GM23338 (cell line): Measurements from ENCODE around the gene NFATC2IP. TPM values are rescaled to one million over a fixed set of nuclear protein-coding genes. Genes with fewer than 3 reads are reported as not detected.
"Not testable (repeated sequence)": the region's sequence is repeated elsewhere in the genome, so short reads cannot be mapped to it uniquely, and the experiment has no call there.

Source experiments
- ATAC-seq: fragments of 200-7000 bp; cut with Tn5 transposase; 3 replicates; pipeline ENCODE4 v1.9.1; 2020
- DNase-seq: peaks from one replicate; pipeline ENCODE4 v3.0.0-alpha.2; 2015; ENCODE audit warnings: low spot score
- H2AFZ ChIP-seq: fragments of 200-600 bp; sonication (generic); 2 replicates; pipeline ENCODE4 v1.8.0; 2016; ENCODE audit warnings: antibody characterized with exemption, mild to moderate bottlenecking, moderate library complexity
- H3F3A ChIP-seq: fragments of 200-600 bp; sonication (generic); replicated peaks from 2 replicates; pipeline ENCODE4 v1.8.0; 2017; ENCODE audit warnings: antibody characterized with exemption, mixed run types, low read depth
- H3K27ac ChIP-seq: fragments of 200-600 bp; sonication (generic); 2 replicates; pipeline ENCODE4 v1.6.1; 2016; ENCODE audit warnings: low read depth
- H3K27me3 ChIP-seq: fragments of 200-600 bp; sonication (generic); 2 replicates; pipeline ENCODE4 v1.8.0; 2016; ENCODE audit warnings: mild to moderate bottlenecking, mixed run types, moderate library complexity; ENCODE audit not compliant: insufficient read depth
- H3K36me3 ChIP-seq: fragments of 200-600 bp; sonication (generic); 2 replicates; pipeline ENCODE4 v1.8.0; 2016; ENCODE audit warnings: mild to moderate bottlenecking; ENCODE audit not compliant: insufficient read depth
- H3K4me1 ChIP-seq: fragments of 200-600 bp; sonication (generic); 2 replicates; pipeline ENCODE4 v1.8.0; 2016; ENCODE audit warnings: mild to moderate bottlenecking, moderate library complexity; ENCODE audit not compliant: insufficient read depth
- H3K4me2 ChIP-seq: fragments of 200-600 bp; sonication (generic); 2 replicates; pipeline ENCODE4 v1.7.1; 2017; ENCODE audit warnings: mixed run types
- H3K4me3 ChIP-seq: fragments of 200-600 bp; sonication (generic); 2 replicates; pipeline ENCODE4 v1.6.1; 2016; ENCODE audit warnings: mixed run types
- H3K79me2 ChIP-seq: fragments of 200-600 bp; sonication (generic); replicated peaks from 2 replicates; pipeline ENCODE4 v1.8.0; 2017; ENCODE audit warnings: mild to moderate bottlenecking; ENCODE audit not compliant: insufficient read depth
- H3K9me2 ChIP-seq: fragments of 200-600 bp; sonication (generic); 2 replicates; pipeline ENCODE4 v1.8.0; 2017; ENCODE audit not compliant: insufficient read depth
- H4K20me1 ChIP-seq: fragments of 200-600 bp; sonication (generic); replicated peaks from 2 replicates; pipeline ENCODE4 v1.8.0; 2017; ENCODE audit warnings: mild to moderate bottlenecking; ENCODE audit not compliant: insufficient read depth
- H3K27ac Mint-ChIP-seq: 2 replicates; pipeline ENCODE4 v1.8.0; 2020; ENCODE audit warnings: inconsistent platforms, mild to moderate bottlenecking, moderate library complexity, mixed read lengths
- H3K27me3 Mint-ChIP-seq: 3 replicates; pipeline ENCODE4 v1.8.0; 2022; ENCODE audit warnings: low read depth, mild to moderate bottlenecking, moderate library complexity, mixed read lengths, inconsistent platforms; ENCODE audit not compliant: insufficient read depth, poor library complexity
- H3K36me3 Mint-ChIP-seq: 3 replicates; pipeline ENCODE4 v1.8.0; 2021; ENCODE audit warnings: low read depth, mild to moderate bottlenecking, inconsistent platforms, moderate library complexity, mixed read lengths
- H3K4me1 Mint-ChIP-seq: 3 replicates; pipeline ENCODE4 v1.8.0; 2020; ENCODE audit warnings: mild to moderate bottlenecking, inconsistent platforms, mixed read lengths
- H3K4me3 Mint-ChIP-seq: 3 replicates; pipeline ENCODE4 v1.8.0; 2021; ENCODE audit warnings: moderate library complexity, mild to moderate bottlenecking, inconsistent platforms, mixed read lengths
- H3K9me3 Mint-ChIP-seq: 3 replicates; pipeline ENCODE4 v1.8.0; 2020; ENCODE audit warnings: moderate library complexity, mild to moderate bottlenecking, inconsistent platforms, mixed read lengths
- EZH2phosphoT487 ChIP-seq: fragments of 200-600 bp; sonication (generic); IDR thresholded peaks from one replicate; pipeline ENCODE4 v1.8.1; 2018; ENCODE audit warnings: antibody characterized with exemption; ENCODE audit not compliant: unreplicated experiment
- JUNB ChIP-seq: IDR thresholded peaks from one replicate; pipeline ENCODE4 v1.6.1; 2016; ENCODE audit warnings: antibody characterized with exemption; ENCODE audit not compliant: unreplicated experiment
- STAT1 ChIP-seq: IDR thresholded peaks from one replicate; pipeline ENCODE4 v1.6.1; 2016; ENCODE audit warnings: antibody characterized with exemption; ENCODE audit not compliant: unreplicated experiment
- ZNF331 ChIP-seq: fragments of 250-450 bp; sonication (Bioruptor Pico); IDR thresholded peaks from 2 replicates; pipeline ENCODE4 v1.5.0; 2020; ENCODE audit warnings: low read depth, mild to moderate bottlenecking, moderate library complexity
- polyA plus RNA-seq: library from polyadenylated mRNA; unstranded; fragments of >200 nt; fragmentation: Nextera tagmentation; extraction: Ambion mirVana; gene quantifications from 2 replicates; pipeline ENCODE4 v1.2.1, GENCODE V29; 2016
- total RNA-seq: library from RNA; depleted of rRNA; stranded (reverse); fragments of >200 nt; shearing (Covaris generic); gene quantifications from 2 replicates; pipeline ENCODE4 v1.2.3, GENCODE V29; 2014
- TF ChIP-seq, protein P1 (sequence below): fragments of 250-450 bp; sonication (Bioruptor Pico); IDR thresholded peaks from 2 replicates; pipeline ENCODE4 v1.5.0; 2020; ENCODE audit warnings: mild to moderate bottlenecking, moderate library complexity
- TF ChIP-seq, protein P2 (sequence below), 2 experiments: fragments of 200-600 bp in 1 of 2; sonication (generic) in 1 of 2; conservative IDR thresholded peaks; 2 replicates each; pipeline versions ENCODE4 v1.5.1 to v1.6.1; 2016 to 2017; ENCODE audit warnings: antibody characterized with exemption in 2 of 2, low read depth in 2 of 2, mild to moderate bottlenecking in 2 of 2, moderate library complexity in 1 of 2
- TF ChIP-seq, protein P3 (sequence below): IDR thresholded peaks from 2 replicates; pipeline ENCODE4 v1.6.1; 2016; ENCODE audit warnings: antibody characterized with exemption

The NFATC2IP gene
- total and polyA plus RNA-seq, 2 experiments from 2014 or later, result 23.5 to 65.4 TPM

DNA sequence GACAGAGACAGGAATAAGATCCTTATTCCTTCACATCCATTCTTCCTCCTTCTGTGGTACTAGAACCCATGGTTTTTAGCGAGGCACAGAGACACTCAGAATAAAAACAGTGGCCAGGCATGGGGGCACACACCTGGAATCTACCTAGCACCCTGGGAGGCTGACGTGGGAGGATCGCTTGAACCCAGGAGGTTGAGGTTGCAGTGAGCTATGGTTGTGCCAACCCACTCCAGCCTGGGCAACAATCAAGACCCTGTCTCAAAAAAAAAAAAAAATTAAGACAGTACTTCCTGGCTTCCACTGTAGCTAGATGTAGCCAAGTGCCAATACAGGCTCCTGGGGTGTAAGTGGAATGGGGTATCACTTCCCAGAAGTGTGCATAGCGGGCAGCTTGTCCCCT lies 16.4 kb downstream of the NFATC2IP start:
- Histone ChIP-seq H3K36me3 (peaks cover 19% of the 10 kb centered on the region), H3K27ac (no peak overlapping the region), H3K4me3 (no peak overlapping the region), H2AFZ (no peak overlapping the region), H3K27me3 (no peaks in the 10 kb centered on the region), H3K4me2 (no peak overlapping the region), H4K20me1 (peaks cover 8% of the 10 kb centered on the region; the same call in 1 of the 2 replicates), H3K79me2 (no peaks in the 10 kb centered on the region), H3K9me2 (no peaks in the 10 kb centered on the region), H3F3A (no peaks in the 10 kb centered on the region), H3K4me1 (no peaks in the 10 kb centered on the region)
- H3K9me3 Mint-ChIP-seq, result no peaks in the 10 kb centered on the region
- no peak overlapping the region for H3K4me3 Mint-ChIP-seq
- DNase-seq, result no peak
- ATAC-seq, result no peak
- no peaks in the 10 kb centered on the region for H3K4me1 Mint-ChIP-seq
- TF ChIP-seq JUNB, result no peak
- no peak for TF ChIP-seq STAT1
- TF ChIP-seq, protein P1, sequence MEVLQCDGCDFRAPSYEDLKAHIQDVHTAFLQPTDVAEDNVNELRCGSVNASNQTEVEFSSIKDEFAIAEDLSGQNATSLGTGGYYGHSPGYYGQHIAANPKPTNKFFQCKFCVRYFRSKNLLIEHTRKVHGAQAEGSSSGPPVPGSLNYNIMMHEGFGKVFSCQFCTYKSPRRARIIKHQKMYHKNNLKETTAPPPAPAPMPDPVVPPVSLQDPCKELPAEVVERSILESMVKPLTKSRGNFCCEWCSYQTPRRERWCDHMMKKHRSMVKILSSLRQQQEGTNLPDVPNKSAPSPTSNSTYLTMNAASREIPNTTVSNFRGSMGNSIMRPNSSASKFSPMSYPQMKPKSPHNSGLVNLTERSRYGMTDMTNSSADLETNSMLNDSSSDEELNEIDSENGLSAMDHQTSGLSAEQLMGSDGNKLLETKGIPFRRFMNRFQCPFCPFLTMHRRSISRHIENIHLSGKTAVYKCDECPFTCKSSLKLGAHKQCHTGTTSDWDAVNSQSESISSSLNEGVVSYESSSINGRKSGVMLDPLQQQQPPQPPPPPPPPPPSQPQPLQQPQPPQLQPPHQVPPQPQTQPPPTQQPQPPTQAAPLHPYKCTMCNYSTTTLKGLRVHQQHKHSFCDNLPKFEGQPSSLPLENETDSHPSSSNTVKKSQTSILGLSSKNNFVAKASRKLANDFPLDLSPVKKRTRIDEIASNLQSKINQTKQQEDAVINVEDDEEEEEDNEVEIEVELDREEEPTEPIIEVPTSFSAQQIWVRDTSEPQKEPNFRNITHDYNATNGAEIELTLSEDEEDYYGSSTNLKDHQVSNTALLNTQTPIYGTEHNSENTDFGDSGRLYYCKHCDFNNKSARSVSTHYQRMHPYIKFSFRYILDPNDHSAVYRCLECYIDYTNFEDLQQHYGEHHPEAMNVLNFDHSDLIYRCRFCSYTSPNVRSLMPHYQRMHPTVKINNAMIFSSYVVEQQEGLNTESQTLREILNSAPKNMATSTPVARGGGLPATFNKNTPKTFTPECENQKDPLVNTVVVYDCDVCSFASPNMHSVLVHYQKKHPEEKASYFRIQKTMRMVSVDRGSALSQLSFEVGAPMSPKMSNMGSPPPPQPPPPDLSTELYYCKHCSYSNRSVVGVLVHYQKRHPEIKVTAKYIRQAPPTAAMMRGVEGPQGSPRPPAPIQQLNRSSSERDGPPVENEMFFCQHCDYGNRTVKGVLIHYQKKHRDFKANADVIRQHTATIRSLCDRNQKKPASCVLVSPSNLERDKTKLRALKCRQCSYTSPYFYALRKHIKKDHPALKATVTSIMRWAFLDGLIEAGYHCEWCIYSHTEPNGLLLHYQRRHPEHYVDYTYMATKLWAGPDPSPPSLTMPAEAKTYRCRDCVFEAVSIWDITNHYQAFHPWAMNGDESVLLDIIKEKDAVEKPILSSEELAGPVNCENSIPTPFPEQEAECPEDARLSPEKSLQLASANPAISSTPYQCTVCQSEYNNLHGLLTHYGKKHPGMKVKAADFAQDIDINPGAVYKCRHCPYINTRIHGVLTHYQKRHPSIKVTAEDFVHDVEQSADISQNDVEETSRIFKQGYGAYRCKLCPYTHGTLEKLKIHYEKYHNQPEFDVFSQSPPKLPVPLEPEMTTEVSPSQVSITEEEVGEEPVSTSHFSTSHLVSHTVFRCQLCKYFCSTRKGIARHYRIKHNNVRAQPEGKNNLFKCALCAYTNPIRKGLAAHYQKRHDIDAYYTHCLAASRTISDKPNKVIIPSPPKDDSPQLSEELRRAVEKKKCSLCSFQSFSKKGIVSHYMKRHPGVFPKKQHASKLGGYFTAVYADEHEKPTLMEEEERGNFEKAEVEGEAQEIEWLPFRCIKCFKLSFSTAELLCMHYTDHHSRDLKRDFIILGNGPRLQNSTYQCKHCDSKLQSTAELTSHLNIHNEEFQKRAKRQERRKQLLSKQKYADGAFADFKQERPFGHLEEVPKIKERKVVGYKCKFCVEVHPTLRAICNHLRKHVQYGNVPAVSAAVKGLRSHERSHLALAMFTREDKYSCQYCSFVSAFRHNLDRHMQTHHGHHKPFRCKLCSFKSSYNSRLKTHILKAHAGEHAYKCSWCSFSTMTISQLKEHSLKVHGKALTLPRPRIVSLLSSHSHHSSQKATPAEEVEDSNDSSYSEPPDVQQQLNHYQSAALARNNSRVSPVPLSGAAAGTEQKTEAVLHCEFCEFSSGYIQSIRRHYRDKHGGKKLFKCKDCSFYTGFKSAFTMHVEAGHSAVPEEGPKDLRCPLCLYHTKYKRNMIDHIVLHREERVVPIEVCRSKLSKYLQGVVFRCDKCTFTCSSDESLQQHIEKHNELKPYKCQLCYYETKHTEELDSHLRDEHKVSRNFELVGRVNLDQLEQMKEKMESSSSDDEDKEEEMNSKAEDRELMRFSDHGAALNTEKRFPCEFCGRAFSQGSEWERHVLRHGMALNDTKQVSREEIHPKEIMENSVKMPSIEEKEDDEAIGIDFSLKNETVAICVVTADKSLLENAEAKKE (CRISPR knock-in tag), result no peak
- TF ChIP-seq, protein P2, sequence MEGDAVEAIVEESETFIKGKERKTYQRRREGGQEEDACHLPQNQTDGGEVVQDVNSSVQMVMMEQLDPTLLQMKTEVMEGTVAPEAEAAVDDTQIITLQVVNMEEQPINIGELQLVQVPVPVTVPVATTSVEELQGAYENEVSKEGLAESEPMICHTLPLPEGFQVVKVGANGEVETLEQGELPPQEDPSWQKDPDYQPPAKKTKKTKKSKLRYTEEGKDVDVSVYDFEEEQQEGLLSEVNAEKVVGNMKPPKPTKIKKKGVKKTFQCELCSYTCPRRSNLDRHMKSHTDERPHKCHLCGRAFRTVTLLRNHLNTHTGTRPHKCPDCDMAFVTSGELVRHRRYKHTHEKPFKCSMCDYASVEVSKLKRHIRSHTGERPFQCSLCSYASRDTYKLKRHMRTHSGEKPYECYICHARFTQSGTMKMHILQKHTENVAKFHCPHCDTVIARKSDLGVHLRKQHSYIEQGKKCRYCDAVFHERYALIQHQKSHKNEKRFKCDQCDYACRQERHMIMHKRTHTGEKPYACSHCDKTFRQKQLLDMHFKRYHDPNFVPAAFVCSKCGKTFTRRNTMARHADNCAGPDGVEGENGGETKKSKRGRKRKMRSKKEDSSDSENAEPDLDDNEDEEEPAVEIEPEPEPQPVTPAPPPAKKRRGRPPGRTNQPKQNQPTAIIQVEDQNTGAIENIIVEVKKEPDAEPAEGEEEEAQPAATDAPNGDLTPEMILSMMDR (conservative IDR thresholded peaks at IDR 0.05; ENCODE audit: low read depth in 2 of 2), result no peak
- TF ChIP-seq EZH2phosphoT487, result no peak
- TF ChIP-seq, protein P3, sequence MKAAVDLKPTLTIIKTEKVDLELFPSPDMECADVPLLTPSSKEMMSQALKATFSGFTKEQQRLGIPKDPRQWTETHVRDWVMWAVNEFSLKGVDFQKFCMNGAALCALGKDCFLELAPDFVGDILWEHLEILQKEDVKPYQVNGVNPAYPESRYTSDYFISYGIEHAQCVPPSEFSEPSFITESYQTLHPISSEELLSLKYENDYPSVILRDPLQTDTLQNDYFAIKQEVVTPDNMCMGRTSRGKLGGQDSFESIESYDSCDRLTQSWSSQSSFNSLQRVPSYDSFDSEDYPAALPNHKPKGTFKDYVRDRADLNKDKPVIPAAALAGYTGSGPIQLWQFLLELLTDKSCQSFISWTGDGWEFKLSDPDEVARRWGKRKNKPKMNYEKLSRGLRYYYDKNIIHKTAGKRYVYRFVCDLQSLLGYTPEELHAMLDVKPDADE, result no peak
- TF ChIP-seq ZNF331 (CRISPR knock-in tag), result no peak
- H3K27ac Mint-ChIP-seq, result no peak overlapping the region
- H3K36me3 Mint-ChIP-seq, result peaks cover 31% of the 10 kb centered on the region
- peaks cover 3% of the 10 kb centered on the region for H3K27me3 Mint-ChIP-seq

DNA sequence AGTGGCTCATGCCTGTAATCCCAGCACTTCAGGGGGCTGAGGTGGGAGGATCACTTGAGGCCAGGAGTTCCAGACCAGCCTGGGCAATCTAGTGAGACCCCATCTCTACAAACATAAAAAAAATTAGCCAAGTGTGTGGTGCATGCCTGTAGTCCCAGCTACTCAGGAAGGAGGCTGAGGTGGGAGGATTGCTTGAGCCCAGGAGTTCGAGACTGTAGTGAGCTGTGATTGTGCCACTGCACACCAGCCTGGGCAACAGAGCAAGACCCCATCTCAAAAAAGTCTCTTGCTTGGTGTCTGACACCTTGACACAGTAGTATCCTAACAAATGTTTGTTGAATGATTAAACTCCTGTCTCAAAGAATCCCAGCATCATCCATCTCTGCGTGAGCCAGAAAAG lies 19.0 kb downstream of the NFATC2IP start:
- not testable (repeated sequence) for H3K4me1 Mint-ChIP-seq, H2AFZ ChIP-seq, H3K4me1 ChIP-seq, H3K27ac Mint-ChIP-seq, H3K36me3 Mint-ChIP-seq, H3K27ac ChIP-seq, H4K20me1 ChIP-seq, H3K27me3 ChIP-seq, H3K4me3 ChIP-seq, H3F3A ChIP-seq, H3K4me2 ChIP-seq, H3K79me2 ChIP-seq, H3K9me3 Mint-ChIP-seq, H3K4me3 Mint-ChIP-seq, H3K9me2 ChIP-seq, DNase-seq, H3K36me3 ChIP-seq, ATAC-seq
- peaks cover 11% of the 10 kb centered on the region for H3K27me3 Mint-ChIP-seq
